Stimulated activated CD4-positive, alpha-beta T cell treated with anti-CD3 and anti-CD28 coated beads, Interleukin-12 subunit alpha, Interleukin-12 subunit beta, amount 100 ng/mL, for 24 hours (primary cell): ENCODE measurements around the gene MADD.

Experiments
- DNase-seq, 2 experiments: peaks; one replicate each; pipeline ENCODE4 v3.0.0-alpha.2; 2020; ENCODE audit warnings: low read depth in 2 of 2

Gene MADD

DNA sequence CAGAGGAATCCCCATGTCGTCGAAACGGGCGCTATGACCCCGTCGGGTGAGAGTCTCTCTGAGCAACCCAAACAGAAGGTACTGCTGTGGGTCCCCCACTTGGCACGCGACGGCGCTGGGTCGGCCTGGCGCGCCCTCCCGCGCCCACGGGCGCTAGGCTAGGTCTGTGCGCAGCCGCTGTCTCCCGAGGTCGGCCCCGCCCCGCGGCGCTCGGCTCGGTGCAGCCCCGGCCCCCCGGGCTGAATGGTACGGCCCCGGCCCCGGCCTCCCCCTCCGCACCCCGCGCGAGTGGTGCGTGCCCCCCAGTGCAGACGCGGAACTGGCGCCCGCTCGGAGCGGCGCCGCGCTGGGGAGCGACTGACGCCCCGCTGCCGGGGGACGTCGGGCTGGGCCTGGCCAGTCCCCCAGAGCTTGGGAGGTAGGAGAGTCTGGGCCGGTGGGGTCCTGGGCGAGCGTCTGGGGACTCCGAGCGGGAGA is at the start of gene MADD:
Gene MADD, plus strand, starts transcription at position 305 of the 477 bp plus-strand sequence.
- peak; percentile 83 for DNase-seq

DNA sequence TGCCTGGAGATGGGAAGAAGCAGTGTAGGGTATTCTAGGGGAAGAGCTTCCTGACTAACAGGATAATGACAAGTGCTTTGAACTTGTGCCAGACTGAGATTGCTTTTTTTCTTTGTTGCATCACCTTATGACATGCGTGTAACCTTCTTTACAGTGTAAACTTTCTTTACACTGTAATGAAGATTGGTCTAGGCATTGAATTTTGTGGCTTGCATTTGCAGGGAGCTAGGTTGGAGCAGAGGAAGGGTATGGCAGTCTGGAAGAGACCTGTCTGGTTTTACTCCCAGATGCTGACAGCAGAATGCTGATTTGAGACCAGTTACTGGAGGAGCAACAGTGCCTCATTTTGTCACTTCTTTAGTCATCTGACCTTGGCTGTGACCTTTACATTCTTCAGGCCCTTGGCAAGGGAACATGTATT is 49.5 kb upstream of the MADD start:
- DNase-seq = no peak

DNA sequence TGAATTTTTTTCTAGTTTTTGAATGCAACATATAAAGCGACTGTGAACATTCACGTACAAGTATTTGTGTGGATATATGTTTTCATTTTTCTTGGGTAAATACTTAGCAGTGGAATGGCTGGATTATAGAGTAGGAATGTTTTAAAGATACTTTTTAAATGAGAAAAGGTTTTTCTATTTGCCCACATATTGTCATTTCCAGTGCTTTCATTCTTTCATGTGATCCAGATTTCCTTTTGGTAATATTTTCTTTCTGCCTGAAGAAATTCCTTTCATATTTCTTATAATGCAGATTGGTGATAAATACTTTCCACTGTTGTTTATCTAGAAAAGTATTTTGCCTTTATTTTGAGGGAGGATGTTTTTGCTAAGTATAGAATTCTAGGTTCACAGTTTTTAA is 47.2 kb upstream of the MADD start:
- no peak for DNase-seq

DNA sequence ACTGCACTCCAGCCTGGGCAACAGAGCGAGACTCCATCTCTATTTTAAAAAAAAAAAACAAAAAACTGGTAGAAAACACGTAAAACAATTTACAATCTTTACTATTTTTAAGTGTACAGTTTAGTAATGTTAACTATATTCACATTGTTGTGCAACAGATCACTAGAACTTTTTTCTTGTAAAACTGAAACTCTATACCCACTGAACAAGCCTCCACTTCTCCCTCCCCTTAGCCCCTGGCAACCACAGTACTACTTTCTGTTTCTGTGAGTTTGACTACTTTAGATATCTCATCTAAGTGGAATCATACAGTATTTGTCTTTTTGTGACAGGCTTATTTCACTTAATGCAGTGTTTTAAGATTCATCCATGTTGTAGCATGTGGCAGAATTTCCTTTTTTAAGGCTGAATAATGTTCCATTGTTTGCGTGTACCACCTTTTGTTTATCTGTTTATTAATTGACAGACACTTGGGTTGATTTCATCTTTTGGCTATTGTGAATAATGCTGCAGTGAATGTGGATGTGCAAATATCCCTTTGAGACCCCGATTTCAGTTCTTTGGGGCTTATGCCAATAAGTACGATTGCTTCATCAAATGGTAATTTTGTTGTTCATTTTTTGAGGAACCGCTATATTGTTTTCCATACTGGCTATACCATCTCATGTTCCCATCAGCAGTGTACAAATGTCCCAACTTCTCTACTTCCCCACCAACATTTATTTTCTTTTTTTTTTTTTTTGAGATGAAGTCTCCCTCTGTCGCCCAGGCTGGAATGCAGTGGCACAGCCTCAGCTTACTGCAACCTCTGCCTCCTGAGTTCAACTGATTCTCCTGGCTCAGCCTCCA is 44.2 kb upstream of the MADD start:
- DNase-seq = no peak

DNA sequence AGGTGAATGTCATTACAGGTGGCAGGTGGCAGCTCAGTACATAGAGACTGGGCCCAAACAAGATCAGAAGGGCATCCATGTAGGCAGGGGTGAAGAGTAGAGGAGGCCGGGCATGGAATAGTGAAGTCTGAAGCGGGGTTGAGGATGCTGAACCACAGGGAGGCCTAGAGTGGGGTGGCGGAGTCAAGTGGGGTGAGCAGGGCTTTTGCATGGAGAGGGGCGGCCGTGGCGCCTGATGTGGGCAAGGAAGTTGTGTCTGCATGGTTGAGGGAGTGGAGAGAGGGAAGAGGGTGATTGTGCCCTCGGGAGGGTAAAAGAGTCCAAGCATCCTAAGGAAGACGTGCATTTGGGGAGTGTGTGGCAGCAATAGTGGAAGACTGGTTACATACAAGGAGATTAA is 40.8 kb upstream of the MADD start:
- no peak for DNase-seq

DNA sequence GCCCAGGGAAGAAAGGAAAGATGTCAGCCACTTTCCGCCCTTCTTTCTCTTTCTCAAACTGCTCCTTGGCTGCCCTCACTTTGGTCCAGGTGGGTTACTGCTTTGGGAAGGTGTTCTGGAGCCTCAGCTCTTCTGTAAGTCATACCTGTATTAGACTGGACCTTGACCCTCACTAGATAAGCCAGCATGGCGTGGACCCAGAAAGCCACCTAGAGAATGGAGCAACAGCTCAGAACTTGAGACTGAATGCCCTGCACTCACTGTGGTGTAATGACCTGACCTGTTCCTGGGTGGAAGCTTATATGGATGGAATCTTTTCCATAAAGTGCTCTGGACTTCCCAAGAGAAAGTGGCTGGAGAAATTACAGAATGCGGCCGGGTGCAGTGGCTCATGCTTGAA is 36.9 kb upstream of the MADD start:
- no peak for DNase-seq

DNA sequence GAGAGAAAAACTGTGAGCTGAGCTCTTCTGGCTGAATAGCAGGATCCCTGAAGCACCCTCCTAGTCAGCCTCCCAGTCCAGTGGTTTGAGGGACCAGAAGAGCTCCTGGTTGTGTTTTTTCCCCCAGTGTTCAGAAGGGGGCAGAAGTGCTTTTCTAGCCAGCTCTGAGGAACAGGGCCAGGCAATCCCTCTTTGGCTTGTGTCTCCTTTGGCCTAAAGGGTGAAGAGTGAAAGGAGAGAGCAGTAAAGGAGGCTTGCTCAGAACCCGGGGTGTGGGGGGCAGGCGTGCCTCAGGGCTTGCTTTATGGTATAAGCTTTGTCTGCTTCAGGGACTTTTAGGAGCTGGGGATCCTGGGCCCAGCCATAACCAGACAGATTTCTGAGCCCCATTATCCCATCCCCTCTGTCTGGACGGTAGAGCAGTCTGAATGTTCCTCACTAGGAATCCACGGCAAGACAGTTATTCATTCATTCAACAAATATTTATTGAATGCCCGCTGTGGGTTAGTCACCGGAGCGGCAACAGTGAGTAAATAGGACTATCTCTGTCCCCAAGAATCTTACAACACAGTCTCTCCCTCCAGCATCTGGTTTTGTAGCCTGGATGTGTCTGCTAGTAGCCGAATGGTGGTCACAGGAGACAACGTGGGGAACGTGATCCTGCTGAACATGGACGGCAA is 35.8 kb upstream of the MADD start:
- no peak for DNase-seq

DNA sequence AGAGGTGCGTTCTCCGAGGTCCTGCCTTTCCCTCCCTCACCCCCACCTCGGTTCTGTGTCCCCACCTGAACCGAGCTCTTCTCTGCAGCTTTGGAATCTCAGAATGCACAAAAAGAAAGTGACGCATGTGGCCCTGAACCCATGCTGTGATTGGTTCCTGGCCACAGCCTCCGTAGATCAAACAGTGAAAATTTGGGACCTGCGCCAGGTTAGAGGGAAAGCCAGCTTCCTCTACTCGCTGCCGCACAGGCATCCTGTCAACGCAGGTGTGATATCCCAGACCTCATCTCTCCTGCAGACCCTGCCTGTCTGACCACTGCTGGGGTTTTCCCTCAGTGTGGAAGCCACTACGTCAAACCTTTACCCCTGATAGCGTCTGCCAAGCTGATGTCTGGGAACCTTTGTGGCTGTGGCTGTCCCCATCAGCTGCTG is 35.2 kb upstream of the MADD start:
- peak in 1 of 2 experiments; percentile 31 for DNase-seq

DNA sequence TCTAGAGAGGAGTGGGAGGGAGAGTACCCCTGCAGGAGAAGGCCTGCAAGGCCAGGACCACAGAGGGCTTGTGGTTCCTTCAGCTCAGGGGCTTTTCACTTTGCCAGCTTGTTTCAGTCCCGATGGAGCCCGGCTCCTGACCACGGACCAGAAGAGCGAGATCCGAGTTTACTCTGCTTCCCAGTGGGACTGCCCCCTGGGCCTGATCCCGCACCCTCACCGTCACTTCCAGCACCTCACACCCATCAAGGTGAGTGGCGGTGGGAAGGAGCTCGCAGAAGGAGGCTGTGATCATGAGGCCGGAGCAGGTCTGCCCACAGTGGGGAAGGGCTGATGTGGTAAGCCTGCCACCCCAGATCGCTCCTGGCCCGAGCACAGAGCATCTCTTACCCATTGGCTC is 34.8 kb upstream of the MADD start:
- DNase-seq = no peak

DNA sequence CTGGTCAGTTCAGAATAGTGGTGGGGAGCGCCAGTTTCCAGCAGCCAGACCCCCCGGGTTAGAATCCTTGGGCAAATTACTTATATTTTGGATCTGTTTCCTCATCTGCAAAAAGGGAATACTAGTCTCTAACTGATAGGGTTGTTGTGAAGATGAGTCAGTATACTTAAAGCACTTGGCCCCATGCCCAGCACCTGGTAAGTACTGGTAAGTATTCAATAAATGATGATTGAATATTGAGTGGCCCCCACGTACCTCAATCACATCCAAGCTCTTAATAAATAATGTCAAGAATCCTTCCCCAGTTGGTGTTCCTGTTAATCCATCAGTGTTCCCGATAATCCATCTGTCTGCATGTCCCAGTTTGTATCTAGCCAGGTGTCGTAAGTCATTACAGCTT is 33.5 kb upstream of the MADD start:
- DNase-seq = no peak

DNA sequence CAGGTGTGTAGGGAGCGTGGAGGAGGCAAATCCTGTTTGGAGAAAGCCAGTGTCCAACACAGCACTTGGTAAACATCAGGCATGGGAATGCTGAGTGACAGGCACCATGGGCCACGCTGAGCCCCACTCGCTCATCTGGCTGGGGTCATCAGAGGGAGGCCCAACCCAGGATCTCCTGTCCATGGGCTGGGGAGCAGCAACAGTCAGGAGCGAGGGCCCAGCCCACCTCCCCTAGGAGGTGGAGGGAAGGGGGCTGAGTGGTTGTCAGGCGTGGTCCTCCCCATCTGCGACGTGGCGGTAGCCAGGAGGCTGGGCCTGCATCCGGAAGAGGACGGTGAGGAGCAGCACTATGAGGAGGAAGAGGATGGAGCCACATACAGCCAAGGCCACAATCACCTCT is 30.1 kb upstream of the MADD start:
- no peak for DNase-seq

DNA sequence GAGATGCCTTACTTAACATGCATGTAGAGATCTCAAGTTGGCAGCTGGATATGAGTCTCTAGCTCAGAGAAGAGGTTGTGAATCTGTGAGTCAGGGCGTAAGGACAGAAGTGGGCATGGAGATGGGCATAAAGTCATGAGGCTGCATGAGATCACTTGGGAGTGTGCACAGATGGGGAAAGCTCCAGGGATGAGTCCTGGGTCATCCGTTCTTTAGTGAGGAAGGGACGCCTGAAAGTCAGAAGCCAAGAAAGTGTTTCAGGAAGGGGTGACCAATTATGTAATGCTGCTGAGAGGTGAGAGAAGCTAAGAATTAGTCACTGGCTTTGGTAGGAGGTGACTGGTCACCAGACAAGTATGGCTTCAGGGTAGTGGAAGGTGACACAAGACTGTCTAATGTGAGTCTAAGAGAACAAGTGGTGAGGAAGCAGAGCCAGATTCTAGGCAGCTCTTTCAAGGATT is 28.1 kb upstream of the MADD start:
- no peak for DNase-seq

DNA sequence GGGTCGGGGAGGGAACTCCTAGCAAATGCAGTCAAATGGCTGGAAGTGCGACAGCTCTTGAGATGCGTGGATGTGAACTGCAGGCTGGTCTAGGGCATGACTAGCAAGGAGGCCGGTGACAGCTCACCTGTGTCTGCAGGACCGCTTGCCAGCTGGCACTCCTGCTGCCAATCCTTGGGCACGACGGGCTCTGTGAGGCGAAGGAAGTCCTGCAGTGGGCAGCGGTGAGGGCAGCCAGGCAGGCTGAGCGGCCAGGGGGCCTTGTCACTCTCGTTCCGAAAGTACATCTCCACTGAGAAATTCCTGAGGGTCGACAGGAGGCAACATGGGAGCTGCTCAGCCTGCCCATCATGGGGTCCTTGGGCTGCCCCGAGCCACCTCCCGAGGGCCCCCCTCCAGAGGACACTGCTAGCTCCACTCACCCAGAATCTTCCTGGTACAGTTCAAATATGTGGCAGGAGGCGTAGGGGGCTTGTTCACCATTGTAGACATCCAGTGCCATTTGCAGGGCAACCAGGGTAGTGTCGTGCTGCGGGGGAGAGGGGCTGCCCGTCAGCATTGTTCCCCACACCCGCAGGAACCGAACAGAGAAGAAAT is 27.2 kb upstream of the MADD start:
- no peak for DNase-seq

DNA sequence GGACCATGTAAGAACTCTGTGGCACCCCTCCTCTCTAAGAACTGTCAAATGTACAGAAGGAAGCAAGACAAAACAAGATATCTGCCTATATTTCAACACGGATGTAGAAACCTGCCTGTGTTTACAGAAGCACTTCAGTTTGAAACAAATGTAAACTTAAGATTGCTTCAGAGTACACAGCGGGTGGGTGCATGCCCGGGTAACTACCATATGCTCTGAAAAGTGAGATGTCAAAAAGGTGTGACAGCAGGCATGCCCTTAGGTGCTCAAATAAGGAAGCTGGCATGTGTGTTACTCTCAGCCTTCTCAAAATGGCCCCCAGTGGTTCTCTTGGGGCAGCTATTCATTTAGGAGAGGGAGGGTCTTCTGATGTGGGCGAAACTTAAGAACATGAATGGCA is 26.5 kb upstream of the MADD start:
- DNase-seq = no peak

DNA sequence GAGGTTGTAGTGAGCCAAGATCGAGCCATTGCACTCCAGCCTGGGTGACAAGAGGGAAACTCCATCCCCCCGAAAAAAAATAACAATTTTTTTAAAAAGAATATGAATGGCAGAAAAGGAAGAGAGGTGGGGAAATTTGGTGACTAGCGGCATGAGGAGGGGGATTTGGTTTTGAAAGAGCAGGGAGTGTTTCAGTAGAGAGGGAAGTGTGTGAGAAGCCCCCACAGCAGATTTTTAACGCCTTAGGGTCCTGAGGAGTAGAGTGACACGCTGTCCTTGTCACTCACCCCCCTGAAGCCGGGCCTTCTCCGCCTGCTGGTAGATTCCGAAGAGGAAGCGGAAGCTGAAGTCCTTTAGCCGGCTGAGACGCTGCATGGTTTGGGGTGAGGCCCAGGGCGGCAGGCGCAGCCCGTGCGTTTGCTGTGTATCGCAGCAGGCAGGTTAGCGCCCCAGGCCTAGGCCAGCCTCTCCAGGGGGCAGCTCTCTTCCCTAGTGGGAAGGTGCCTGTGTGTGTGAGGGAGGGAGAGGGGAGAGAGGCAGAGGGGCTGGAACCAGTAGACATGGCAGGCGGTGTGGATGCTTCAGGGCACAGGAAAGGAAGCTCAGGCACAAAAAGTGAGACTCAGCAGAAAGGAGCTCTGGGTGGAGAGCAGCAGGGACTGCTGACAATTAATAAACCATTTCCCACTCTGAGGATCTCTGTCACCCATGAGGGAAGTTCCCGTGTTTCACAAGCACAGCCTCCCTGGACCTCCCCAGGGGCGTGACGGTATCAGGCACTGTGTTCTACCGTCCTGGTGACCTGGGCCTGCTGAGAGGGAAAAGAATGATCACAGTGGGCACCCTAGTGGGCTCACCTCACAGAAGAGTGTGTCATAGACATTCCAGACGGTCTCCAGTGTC is 25.2 kb upstream of the MADD start:
- DNase-seq = no peak

DNA sequence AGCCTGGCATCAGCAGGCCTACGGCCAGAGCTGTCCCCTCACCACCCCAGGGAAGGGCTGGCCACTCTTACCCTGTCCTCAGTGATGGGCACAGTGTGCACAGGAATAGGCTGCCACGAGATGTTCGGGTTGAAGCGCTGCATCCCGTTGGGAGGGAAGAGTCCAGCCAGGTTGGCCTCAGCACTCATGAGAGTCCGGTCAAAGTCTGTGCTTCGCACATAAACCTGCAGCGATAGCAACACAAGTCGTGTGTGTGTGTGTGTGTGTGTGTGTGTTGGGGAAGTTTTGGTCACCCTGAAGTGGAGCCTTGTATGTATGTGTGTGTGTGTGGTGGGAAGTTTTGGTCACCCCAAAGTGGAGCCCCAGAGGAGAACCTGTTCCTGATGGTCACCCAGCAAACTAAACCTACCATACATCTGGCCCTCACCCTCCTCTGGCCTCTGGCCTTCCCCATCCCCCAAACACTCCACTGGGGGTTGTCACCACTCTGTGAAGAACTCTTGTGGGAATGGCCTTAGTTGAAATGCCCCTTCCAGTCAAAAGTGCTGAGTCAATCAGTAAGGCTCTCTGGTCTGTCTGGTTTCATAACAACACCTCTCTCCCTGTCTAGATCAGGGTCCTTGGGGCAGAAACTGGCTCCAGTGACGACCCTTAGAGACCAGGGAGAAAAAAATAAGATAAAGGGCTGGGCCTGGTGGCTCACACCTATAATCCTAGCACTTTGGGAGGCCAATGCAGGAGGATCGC is 24.1 kb upstream of the MADD start:
- no peak for DNase-seq

DNA sequence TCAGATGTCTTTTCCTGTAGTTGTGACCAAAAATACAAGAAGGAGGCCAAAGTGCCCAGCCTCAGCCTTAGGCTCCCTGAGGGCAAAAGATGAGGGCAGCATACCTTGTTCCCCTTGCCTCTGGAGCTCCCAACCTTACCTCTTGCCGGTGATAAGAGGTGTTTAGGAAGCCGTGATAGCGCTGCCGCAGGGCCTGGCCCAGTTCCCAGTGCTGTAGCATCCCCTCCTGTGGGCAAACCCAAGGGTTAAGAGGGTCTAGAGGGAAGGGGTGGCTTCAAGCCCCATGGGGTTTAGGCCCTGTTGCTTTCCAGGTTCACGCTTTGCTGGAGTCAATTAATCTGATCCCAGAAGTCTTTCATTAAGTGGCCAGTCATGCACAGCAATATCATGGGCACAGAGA is 22.4 kb upstream of the MADD start:
- no peak for DNase-seq

DNA sequence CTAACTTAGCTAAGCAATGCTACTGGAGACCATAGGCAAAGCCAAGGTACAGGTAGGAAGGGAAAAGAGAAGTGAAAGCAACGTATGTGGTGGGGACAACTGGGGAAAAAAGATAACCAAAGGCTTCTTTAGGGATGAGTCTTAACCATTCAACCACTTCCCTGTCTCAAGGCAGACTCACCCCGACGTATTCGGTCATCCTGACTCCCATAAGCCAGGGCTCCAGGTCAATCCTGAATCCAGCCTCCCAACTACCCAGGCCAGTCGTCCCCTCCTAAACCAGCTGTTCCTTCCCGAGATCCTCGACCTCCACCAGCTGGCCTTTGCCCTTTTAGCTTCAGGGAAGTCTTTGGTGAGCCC is 21.6 kb upstream of the MADD start:
- DNase-seq = no peak

DNA sequence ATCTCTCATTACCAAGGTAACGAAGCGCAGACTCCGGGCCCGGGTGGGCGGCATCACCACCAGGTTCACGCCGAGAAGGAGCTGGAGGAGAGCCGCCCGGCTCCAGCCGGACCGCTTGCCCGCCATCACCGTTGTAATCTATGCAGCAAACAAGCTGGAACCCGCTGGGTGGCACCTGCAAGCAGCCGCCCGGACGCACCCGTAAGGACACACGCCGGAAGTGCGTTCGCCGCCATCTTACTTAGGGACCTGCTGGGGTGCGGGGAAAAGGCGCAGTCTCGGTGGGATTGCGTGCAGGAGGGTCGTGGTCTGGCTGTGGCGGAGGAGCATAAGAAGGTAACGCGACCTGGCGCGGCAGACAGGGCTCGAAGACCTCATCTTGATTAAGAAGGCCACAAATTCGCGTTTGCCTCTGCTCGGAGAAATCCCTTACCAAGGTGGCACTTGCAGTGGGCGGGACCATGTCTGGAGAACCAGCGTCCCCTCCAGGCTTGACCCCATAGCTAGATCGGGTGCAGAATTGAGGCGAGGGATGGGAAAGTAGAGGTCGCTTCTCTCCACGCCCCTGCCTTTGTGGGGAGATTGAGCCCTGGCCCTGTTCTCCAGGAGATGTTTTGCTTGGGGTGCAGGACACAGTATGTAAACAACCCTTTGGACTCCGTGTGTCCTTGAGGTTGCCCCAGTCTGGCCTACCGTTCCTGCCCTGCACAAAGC is 21.1 kb upstream of the MADD start, which contains the start of gene ACP2:
Gene ACP2, minus strand, starts transcription at position 151 of the 714 bp plus-strand sequence. Its CDS starts 25 bp downstream, at position 126.
- DNase-seq = peak; percentile 79 to 81

DNA sequence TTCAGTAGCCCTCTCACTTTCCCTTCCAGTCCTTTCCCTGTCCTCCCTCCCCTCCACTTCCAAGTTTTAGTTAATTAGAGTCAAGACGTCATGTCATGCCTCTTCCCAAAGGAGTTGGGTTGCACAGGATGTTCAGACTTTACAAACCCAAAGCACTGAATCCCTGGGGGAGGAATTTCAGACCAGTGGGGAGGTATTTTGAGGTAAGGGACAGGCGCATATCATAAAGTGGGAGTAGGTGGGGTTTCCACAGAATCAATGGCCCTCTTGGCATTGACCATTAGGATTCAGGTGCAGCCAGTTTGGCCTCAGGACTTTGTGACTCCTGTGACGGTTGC is 20.6 kb upstream of the MADD start:
- no peak for DNase-seq
